ENCODE results near the gene DMAP1.

The DMAP1 gene

DNA sequence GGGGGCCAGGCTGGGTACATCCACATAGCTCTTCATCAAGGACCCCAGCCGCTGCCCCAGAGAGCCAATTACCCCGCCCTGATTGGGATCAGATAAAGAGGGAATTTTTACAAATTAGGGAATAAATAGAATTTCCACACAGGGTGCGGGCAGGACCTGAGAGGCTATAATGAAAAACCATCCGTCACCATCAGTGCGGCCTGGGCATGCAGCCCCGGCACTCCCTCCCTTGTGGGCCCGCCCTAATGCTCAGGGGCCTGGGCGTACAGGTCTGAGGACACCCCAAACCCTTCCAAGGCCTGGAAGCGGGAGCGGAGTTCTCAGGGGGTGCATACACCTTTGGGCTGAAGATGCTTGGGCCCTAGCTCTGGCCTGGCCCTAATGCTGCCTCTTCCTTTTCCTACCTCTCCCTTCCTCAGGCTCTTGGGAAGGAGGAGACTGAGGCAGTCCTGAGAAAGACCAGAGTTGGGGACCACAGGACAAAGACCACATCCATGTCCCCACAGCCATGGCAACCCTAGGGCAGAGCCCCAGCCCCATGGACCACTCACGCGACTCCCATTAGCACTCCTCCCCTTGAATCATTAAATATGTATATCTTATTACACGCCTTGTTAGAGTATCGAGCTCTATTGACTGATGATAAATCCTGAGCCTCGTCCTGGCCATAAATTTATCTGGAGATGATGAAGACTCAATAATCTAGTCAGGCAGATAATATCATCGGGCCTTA lies 16.3 kb downstream of the DMAP1 start:
- no peak for DNase-seq

DNA sequence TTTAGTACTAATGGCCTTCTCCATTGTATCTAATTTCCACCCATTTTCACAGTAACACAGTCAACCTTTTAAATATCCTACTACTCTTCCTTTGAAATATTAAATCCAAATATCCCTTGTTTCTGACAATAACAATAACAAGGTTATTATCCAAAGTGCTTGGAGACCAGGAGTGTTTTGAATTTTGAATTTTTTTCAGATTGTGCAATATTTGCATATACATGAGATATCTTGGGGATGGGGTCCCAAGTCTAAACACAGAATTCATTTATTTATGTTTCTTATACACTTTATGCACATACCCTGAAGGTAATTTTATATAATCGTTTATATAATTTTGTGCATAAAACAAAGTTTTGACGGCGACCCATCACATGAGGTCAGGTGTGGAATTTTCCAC lies 17.5 kb downstream of the DMAP1 start:
- no peak for DNase-seq

DNA sequence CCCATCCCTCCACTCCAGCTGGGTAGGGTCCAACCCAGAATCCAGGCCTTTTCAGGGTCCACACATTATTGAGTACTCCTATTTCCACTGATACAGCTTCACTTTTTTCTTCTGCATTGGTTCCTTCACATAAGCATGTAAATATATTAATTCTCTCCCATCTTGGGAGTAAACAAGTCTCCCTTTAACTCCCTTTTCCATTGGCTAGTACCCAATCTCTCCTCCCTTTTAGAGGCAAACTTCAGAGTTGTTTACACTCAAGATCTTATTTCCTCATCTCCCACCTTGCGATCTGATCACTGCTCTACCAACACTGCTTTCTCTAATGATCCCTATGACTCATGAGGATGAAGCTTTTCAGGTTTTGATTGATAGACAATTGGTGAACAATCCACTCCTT lies 20.3 kb downstream of the DMAP1 start:
- DNase-seq, result no peak

DNA sequence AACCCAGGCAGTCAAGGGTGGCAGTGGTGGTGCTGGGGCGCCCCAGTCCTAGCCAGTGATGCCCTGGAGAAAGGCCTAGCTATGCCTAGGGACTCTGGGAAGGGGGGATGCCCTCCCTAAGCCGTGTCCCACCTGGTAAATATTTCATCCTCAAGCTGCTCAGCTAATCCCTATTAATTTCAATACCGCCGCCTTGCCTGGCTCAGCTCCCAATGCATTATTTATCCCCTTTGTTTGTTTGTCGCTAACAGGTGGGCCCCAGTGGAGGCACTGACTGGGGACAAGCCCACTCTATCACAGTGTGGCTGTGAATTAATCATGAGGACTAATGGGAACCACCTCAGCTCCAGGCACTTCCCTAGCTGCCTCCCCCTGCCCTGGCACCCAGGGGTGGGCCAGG lies 22.5 kb downstream of the DMAP1 start:
- no peak for DNase-seq

DNA sequence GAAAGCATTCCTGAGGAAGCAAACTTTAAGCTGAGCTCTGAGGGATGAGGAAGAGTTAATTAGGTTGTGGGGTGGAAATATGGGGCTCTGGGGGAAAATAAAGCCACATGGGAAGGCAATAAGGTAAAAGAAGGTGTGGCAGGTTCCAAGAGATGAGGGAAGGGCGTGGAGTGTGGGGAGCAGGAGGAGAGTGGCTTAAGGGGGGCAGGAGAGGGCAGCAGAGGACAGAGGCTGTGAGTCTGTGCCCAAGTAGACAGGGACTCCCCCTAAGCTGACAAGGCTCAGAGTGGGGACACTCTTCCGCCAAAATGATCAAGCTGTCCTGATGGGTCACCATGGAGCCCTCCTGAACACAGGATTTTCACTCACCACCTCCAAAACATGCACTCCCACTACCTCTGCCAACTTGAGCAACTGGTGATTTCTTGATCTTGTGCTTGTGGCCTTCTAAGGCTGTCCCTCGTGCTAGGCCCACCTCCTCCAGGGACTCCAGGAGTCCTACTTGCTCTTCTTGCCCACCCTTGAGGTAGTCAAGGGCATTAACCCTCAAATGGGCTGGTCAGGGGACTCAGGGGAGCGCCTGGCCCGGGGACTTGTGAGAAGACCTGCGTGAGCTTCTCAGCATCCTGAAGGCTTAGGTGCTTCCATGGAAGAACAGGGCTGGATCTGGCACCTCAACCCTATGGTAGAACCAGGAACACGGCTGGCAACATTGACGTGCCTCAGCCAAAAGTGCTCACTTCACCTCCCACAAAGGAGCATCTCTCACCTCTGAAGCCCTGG lies 23.4 kb downstream of the DMAP1 start:
- no peak for DNase-seq

DNA sequence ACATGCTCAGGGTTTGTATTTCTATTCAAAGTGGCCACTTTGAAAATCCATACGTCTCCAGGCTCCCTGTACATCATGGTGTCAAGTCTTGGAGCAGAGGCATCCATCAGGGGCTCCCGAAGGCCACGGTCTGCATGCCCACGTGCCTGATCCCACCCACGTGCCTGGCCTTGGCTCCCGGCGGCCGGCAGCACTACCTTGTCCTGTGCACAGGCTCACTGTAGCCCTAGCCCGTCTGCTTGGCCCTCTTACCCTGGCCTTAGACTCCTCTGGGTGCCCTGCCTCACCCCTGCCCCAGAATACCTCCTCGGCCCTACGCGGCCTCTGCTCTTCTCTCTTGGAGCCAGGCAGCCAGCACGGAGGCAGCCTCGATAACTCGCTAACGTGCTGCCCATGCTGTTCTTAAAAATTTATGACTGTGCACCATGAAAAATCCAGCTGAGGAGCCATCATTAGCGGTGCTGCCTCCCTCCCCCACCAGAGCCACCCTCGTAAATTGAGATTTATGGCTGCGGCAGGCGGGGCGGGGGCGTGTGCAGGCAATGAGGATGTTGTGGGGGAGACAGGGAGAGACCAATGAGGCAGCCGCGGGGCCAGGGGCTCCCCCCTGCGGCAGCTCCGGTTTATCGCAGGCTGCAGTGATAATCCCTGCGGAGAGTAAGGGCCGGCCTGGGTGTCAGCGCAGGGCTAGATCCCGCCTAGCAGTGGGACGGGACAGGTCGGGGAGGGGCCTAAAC lies 24.6 kb downstream of the DMAP1 start:
- no peak for DNase-seq

DNA sequence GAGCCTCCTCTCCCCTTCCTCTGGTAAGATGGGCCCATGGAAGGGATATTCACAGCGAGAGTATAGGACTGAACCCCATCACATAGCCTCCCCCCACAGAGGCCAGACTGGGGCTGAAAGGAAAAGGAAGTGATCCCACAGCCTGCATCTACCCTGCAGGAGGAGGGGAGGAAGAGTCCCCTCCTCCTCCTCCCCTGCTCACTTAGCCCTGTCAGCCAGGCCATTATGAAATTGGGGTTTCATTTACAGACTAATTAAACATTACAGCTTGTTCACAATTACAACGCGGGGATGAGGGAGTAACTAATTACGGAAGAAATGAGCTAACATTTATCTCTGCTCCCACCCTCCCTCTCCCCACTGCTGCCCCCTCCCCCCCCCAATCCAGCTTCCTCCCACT lies 25.4 kb downstream of the DMAP1 start:
- no peak for DNase-seq

DNA sequence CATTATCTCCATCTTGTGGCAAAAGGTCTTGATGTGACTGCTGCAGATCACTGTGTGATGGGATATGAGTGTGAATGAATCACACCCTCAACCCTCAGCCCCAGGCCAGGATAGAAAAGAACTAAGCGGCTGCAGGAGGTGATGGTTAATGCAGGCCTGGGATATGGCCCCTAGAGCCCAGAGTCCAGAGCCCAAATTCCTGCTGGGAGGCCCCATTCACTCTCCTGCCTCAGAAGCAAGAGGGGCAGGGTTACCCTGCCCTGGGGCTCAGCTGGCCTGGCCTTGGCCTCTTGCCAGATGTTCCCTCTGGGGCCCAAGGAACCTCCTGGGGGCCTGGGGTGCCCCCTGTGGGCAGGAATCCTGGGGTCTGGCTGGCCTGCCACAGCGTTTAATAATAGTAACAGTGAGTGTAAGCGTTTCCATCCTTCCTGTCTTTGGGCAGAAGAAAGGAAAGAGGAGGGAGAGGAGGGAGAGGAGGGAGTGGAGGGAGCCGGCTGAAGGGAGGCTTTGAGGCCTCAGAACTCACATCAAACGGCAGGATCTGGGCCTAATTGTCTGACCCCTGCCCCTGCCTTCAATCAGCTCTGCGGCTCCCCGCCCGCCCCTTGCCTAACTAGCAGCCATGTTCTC lies 26.2 kb downstream of the DMAP1 start:
- DNase-seq, result no peak

DNA sequence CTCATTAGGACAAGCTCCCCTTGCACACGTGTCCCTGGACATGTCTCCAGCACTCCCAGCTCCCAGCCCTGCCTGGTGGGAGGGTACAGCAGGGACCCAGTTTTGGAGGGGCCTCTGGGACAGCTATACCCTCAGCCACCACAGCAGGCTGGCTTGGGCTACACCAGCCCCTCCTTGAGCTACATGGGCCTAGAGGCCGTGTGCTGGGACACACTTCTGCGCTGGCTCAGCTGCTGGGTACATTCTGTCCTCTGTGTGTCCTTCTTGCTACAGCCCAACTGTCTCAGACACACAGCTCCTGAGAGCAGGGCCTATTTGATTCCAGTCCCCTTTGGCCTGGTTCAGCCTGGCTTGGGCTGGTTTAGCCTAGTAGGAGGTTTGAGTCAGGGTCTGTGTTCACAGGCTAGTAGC lies 26.7 kb downstream of the DMAP1 start:
- DNase-seq, result no peak

DNA sequence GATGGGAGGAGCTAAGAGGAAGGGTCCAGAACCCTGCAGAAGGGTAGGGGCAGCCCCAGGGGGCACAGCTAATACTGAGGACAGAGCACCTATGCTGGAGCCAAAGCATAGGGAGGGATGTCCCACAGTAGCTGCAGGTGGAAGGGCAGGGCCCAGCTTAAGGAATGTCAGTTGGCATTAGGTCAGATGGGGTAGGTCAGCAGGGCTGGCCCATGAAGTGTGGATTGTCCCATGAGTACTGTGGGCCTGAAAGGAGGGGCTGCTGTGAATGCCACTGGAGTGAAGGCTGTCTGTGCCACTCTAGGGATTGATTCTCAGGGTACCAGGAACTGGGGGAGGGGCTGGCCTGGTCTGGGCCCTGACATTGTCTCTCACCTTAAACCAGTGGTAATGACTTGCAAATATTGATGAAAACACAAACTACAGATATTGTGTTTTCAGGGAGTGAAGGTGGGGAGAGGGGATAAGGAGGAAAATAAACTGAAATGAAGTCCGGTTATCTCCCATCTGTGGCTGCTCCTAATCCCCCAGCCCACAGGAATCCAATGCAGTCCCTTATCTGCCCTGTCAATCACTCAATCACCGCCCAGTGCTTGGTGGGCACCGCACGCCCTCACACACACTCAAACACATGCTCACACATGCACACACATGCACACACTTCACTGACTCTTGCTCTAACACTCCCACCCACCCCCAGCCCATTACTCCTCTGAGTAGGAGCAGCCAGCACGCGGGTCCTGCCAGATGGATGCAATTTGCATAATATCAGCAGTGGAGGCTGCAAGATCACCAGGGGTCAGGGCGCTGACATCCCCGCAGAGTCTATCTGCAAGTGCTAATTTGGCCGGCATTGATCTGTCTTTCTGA lies 27.8 kb downstream of the DMAP1 start:
- no peak for DNase-seq

DNA sequence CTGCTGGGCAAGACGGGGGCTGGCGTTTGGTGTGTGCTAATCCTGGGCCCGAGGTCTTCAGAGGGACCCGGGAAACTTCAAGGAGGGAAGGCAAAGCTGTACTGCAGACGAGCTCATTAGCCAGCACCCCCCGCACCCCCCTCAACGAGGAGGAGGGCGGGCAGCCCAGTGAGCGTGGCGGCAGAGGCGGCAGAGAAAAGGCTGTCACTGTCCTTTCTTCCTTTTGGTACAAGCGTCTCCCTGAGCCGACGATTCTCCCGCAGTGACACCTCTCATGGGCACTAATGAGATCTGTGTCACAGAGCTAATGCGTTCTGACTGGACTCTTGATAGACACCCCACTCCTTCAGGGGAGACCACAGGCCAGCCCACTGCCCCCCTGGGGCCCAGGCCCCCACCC lies 29.5 kb downstream of the DMAP1 start:
- no peak for DNase-seq

DNA sequence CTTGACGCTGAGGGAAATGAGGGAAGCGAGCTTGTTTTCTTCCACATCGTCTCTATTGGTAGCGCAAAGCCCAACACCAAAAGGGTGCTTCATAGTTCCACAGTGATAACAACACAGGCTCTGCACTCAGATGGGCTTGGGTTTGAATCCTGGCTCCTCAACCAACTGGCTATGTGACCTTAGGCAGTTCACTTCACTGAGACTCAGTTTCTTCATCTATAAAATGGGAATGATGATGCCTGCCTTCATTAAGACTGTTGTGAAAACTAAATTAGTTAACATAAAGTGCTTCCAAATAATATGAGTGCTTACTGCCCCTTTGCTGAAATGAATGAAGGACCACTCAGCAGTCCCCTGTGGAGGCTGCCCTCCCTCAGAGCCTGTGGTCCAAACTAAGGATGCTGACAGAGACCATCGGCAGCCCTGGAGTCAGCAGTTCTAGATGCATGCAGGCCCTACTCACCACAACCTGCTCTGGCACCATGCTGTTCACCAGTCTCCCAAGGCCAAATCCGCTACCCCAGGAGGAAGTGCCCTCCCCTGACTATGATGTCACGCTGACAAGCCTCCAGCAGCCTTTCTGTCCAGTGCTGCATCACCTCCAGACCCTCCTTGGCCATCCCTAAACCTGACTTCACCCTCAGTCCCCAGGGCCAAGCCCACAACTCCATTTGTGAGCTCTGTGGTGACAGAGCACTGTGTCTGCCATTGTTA lies 30.7 kb downstream of the DMAP1 start:
- no peak for DNase-seq

DNA sequence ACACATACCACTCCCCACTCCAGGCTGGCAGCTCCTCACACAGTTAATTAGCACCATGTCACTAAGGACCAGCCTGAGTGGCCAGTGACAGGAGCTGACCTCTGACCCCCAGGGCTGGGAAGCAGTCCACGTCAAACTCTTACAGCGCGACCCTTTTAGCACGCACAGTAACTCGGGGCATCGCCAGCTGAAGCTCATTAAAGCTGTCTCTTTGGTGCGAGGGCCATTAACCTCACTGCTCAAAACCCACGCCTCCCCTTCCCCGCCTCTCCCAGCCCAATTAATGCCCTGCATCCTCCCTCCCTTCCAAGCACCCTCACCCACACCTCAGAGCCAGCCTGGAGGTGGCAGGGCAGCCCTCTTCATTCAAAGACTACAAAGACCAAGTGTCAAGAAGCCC lies 31.7 kb downstream of the DMAP1 start:
- DNase-seq, result no peak

DNA sequence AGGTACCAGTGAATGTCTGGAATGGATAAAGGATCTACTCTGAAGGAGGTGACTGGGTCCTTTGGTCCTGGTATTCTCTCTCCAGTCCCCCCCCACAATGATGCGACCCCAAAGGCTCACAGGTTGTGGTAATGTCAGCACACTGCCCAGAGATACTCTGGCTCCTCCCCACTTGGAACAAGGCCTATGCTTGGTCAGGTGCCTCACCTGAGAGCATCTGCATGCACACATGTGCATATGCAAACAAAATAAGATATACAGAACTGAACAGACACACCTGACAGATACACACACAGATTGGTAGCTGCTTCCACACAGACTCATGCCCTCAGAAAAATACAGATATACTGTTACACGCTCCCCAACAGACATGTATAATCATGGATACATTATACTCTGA lies 33.5 kb downstream of the DMAP1 start:
- DNase-seq, result no peak

DNA sequence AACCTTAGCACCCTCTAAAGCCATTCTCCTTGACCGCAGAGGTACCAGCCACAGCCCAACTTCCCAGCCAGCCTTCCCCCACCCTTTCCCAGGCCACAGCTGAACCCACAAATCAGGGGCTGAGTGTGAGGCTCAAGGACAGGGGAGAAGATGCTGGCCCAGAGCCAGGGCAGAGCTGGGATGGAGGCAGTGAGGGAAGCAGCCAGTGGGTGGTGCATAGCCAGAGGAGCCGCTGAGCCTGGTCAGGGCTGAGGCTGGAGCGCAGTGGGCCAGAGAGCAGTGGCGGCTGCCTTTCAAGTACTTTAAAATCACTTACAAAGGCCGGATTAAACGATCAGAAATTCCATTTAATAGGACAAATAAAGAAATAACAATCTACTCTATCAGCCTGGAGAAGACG lies 36.3 kb downstream of the DMAP1 start:
- no peak for DNase-seq

DNA sequence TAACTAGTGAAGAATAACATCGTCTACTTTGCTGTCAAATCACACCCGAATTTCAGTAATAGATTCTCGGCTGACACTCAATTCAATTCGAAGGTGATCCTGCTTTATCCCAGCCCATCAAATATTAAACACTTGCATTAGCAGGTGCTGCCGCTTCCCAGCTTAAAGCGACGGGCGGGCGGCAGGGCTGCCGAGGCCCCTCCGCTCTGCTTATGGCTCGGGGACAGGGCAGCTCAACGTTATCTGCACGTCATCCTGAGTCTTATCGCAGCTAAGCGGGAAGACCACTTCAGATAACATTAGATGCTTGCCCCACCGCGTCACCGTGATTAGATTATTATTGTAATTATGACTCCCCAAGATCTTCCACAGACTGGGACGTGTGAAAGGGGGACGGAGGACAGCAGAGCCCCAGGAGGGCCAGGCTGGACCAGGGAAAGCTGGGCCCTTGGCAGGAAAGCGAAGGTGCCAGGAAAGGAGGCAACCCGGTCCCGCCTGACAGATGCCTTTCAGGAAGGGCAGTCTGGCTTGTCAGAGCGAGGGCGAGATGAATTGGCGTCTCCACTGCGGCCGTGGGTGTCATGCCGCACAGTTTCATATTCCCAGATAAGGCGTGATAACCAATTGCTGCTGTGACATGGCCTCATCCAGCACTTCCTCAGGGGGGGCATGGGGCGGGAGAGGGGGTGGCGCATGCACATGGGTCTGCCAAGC lies 37.0 kb downstream of the DMAP1 start:
- no peak for DNase-seq

DNA sequence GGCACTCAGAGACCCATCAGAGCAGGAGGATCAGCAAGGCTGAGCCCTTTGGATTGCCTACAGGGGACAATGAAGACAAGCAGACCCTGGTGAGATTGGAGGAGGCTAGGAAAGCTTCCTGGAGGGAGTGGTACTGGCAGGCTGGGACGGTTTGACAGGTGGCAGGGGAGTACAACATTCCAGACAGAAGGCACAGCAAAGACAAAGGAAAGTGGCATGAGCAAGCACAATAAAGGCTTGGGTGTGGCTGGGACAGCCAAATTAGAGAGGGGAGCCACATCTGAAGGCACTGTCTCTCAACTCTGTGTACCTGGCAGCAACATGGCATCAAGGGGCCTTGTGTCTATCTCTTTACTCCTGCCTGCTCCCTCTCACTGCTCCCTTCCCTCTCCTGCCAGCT lies 38.2 kb downstream of the DMAP1 start:
- DNase-seq, result no peak

DNA sequence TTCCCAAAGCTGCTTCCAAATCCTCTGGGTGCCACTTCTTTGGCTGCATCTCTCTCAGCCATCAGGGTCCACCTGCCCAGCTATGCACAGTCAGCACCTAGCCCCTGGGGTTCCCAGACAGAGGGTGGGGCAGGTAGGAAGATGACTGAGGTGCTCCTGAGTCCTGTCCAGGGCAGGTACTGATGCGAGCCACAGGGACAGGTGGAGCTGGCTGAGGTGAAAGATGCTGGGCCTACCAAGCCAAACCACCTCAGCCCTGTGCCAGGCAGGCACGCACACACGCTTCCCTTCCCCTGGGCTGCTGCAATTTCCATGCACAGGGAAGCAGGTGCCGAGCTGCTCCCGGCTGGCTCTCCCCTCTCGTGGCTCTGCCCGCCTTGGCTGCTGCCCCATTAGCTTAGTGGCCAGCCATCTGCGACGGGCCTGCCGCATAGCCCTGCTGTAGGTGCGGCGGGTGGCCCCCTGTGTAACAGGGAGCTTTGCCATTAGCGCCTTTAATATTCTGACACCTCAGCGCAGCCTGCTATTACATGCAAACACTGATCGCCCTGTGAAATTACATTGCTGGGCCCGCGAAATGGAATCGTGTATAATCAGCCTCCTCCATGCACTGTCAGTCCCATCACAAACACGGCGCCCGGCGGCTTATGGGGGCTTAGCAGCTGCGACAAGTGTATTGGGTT lies 38.9 kb downstream of the DMAP1 start:
- DNase-seq, result no peak

DNA sequence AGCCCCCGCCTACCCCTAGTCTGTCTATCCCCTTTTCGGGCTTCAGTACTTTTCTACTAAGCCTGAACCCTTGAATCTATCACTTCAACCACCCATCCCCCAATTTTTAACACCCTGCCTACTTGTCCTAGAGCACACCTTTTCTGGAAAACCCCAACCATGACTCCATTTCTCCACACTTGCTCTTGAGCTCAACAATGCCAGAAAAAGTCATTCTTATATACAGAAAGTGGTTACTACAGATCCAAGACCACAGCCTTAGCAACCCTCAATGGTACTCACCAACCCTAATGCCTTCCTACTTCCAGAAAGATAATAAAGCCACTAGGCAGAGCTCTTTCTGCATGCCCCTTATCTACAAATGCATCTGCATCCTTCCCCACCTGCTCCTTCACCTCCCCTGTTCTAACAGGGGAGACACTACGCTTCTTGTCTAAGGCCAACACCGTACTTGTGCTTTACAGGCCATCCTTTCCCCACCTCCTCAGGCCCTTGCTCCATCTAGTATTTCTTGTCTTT lies 41.2 kb downstream of the DMAP1 start:
- no peak for DNase-seq

Measured in NK-92 treated with Interleukin-12 subunit alpha and Interleukin-12 subunit beta, amount 100 ng/mL, for 24 hours (cell line).